SK-N-SH (cell line): Measurements from ENCODE around the gene COL4A6. TPM values are rescaled to one million over a fixed set of nuclear protein-coding genes. Genes with fewer than 3 reads are reported as not detected.

Experiments used
- CTCF ChIA-PET: fragments of 300-600, 350-600 bp; formaldehyde crosslinking; extraction: SDS; loops from one replicate; lab custom pipeline; 2021; lab: Yijun Ruan, JAX
- POLR2A ChIA-PET: fragments of 350-600 bp; sonication (Branson Sonifier 250); formaldehyde crosslinking; extraction: SDS; loops from one replicate; lab custom pipeline; 2020; ENCODE audit warnings: antibody characterized with exemption, inconsistent platforms; lab: Yijun Ruan, JAX
- DNase-seq: peaks from one replicate; pipeline ENCODE4 v3.0.0; 2012
- H2AFZ ChIP-seq: fragments of 200-600 bp; sonication (generic); 2 replicates; pipeline ENCODE4 v1.8.1; 2016; ENCODE audit warnings: antibody characterized with exemption, mild to moderate bottlenecking, low read depth
- H3F3A ChIP-seq: fragments of 200-600 bp; sonication (generic); replicated peaks from 2 replicates; pipeline ENCODE3; 2016; ENCODE audit warnings: antibody characterized with exemption, mild to moderate bottlenecking; ENCODE audit not compliant: insufficient read depth
- H3K27ac ChIP-seq, 2 experiments: fragments of 200-500 bp in 1 of 2; fragments of 200-600 bp in 1 of 2; sonication (Bioruptor generic) in 1 of 2; sonication (generic), shearing (Covaris generic) in 1 of 2; 2 replicates each; pipeline versions ENCODE4 v1.5.1 to v1.6.1; 2014 to 2016; ENCODE audit warnings: low read depth in 2 of 2, inconsistent platforms in 1 of 2, low read length in 1 of 2, mild to moderate bottlenecking in 1 of 2, mixed read lengths in 1 of 2
- H3K27me3 ChIP-seq: fragments of 200-600 bp; sonication (generic), shearing (Covaris generic); 2 replicates; pipeline ENCODE4 v1.6.1; 2016; ENCODE audit warnings: mixed run types; ENCODE audit not compliant: insufficient read depth
- H3K36me3 ChIP-seq, 2 experiments: fragments of 200-500 bp in 1 of 2; fragments of 200-600 bp in 1 of 2; sonication (Bioruptor generic) in 1 of 2; sonication (generic) in 1 of 2; replicated peaks in 1 of 2; 2 replicates each; pipeline versions ENCODE3 to v1.5.1; 2014 to 2016; ENCODE audit warnings: low read length in 1 of 2, mild to moderate bottlenecking in 1 of 2; ENCODE audit not compliant: insufficient read depth in 2 of 2, control insufficient read depth in 1 of 2
- H3K4me1 ChIP-seq, 2 experiments: fragments of 200-500 bp in 1 of 2; fragments of 200-600 bp in 1 of 2; sonication (Bioruptor generic) in 1 of 2; sonication (generic), shearing (Covaris generic) in 1 of 2; 2 replicates each; pipeline versions ENCODE4 v1.5.1 to v1.6.1; 2014 to 2016; ENCODE audit warnings: low read depth in 1 of 2, low read length in 1 of 2, mixed run types in 1 of 2; ENCODE audit not compliant: insufficient read depth in 2 of 2, control insufficient read depth in 1 of 2
- H3K4me2 ChIP-seq: fragments of 200-600 bp; sonication (generic), shearing (Covaris generic); 2 replicates; pipeline ENCODE4 v1.6.1; 2017; ENCODE audit warnings: mixed run types
- H3K4me3 ChIP-seq, 2 experiments: fragments of 200-500 bp in 1 of 2; fragments of 200-600 bp in 1 of 2; sonication (Bioruptor generic) in 1 of 2; sonication (generic), shearing (Covaris generic) in 1 of 2; 2 replicates each; pipeline versions ENCODE4 v1.5.1 to v1.8.1; 2014 to 2016; ENCODE audit warnings: low read depth in 2 of 2, inconsistent platforms in 1 of 2, low read length in 1 of 2, mild to moderate bottlenecking in 1 of 2, mixed read lengths in 1 of 2, moderate library complexity in 1 of 2
- H3K79me2 ChIP-seq: fragments of 200-600 bp; sonication (generic); 2 replicates; pipeline ENCODE4 v1.8.1; 2017; ENCODE audit warnings: mild to moderate bottlenecking; ENCODE audit not compliant: insufficient read depth
- H3K9ac ChIP-seq: fragments of 200-600 bp; sonication (generic); 2 replicates; pipeline ENCODE4 v1.6.1; 2017; ENCODE audit warnings: mixed run types
- H3K9me2 ChIP-seq: fragments of 200-600 bp; sonication (generic); 2 replicates; pipeline ENCODE4 v1.6.1; 2017; ENCODE audit warnings: mixed run types
- H3K9me3 ChIP-seq: fragments of 200-600 bp; sonication (generic); 2 replicates; pipeline ENCODE4 v1.6.1; 2017; ENCODE audit warnings: mixed run types, mild to moderate bottlenecking, moderate library complexity
- H4K20me1 ChIP-seq: fragments of 200-600 bp; sonication (generic); 2 replicates; pipeline ENCODE4 v1.6.1; 2017; ENCODE audit warnings: mild to moderate bottlenecking, mixed run types; ENCODE audit not compliant: insufficient read depth
- ELF1 ChIP-seq: IDR thresholded peaks from 2 replicates; pipeline ENCODE4 v1.4.0; 2012
- FOSL2 ChIP-seq: IDR thresholded peaks from 2 replicates; pipeline ENCODE4 v1.4.0; 2012; ENCODE audit warnings: low read depth, mild to moderate bottlenecking, moderate library complexity, borderline replicate concordance
- FOXJ3 ChIP-seq: sonication (generic); formaldehyde crosslinking; IDR thresholded peaks from 2 replicates; pipeline ENCODE4 v1.5.1; 2020; ENCODE audit warnings: mild to moderate bottlenecking, missing genetic modification reagents
- FOXM1 ChIP-seq: IDR thresholded peaks from 2 replicates; pipeline ENCODE4 v1.4.0; 2012; ENCODE audit warnings: low read depth, mild to moderate bottlenecking
- GABPA ChIP-seq: IDR thresholded peaks from 2 replicates; pipeline ENCODE4 v1.4.0; 2012; ENCODE audit warnings: low read depth, mild to moderate bottlenecking
- GATA2 ChIP-seq: sonication (generic); formaldehyde crosslinking; IDR thresholded peaks from 2 replicates; pipeline ENCODE4 v1.5.0; 2020; ENCODE audit warnings: mild to moderate bottlenecking, missing genetic modification reagents
- MEF2A ChIP-seq: IDR thresholded peaks from 2 replicates; pipeline ENCODE4 v1.4.0; 2012; ENCODE audit warnings: low read depth, borderline replicate concordance
- NFIC ChIP-seq: IDR thresholded peaks from 2 replicates; pipeline ENCODE4 v1.4.0; 2012; ENCODE audit warnings: borderline replicate concordance
- NRF1 ChIP-seq: IDR thresholded peaks from 2 replicates; pipeline ENCODE4 v1.6.1; 2012; ENCODE audit warnings: low read depth, mild to moderate bottlenecking, low read length
- POLR2AphosphoS5 ChIP-seq: IDR thresholded peaks from 2 replicates; pipeline ENCODE4 v1.6.1; 2012; ENCODE audit warnings: low read depth, low read length
- RAD21 ChIP-seq: IDR thresholded peaks from 2 replicates; pipeline ENCODE4 v1.6.1; 2012; ENCODE audit warnings: mild to moderate bottlenecking, low read length
- RCOR1 ChIP-seq: fragments of 150-350 bp; IDR thresholded peaks from 2 replicates; pipeline ENCODE4 v1.6.1; 2017; ENCODE audit warnings: antibody characterized with exemption, low read length
- RXRA ChIP-seq: IDR thresholded peaks from 2 replicates; pipeline ENCODE4 v1.4.0; 2012; ENCODE audit warnings: low read depth, mild to moderate bottlenecking, borderline replicate concordance
- SMC3 ChIP-seq: IDR thresholded peaks from 2 replicates; pipeline ENCODE4 v1.6.1; 2012; ENCODE audit warnings: low read depth, low read length, improper control_type of control experiment
- TEAD4 ChIP-seq: IDR thresholded peaks from 2 replicates; pipeline ENCODE4 v1.4.0; 2012; ENCODE audit warnings: mild to moderate bottlenecking, borderline replicate concordance; ENCODE audit not compliant: insufficient read depth
- WGBS: methylation state at CpG from one replicate; pipeline ENCODE4 v1.1.6; 2017; ENCODE audit warnings: low lambda C conversion rate; 5-methylcytosine and 5-hydroxymethylcytosine counted together
- polyA plus RNA-seq, 3 experiments: library from polyadenylated mRNA; depleted of rRNA; stranded (reverse); fragments of >200 nt; gene quantifications; 2 replicates each; pipeline ENCODE4 v1.2.3, GENCODE V29; 2012
- TF ChIP-seq, protein P1 (sequence below): IDR thresholded peaks from 2 replicates; pipeline ENCODE4; 2012
- TF ChIP-seq, protein P2 (sequence below): IDR thresholded peaks from 2 replicates; pipeline ENCODE4 v1.4.0; 2012; ENCODE audit warnings: low read depth
- TF ChIP-seq, protein P3 (sequence below): fragments of 150-350 bp; IDR thresholded peaks from 2 replicates; pipeline ENCODE4 v1.6.1; 2017; ENCODE audit warnings: antibody characterized with exemption, low read length, low read depth, borderline replicate concordance
- TF ChIP-seq, protein P4 (sequence below): fragments of 200-600 bp; sonication (generic); IDR thresholded peaks from 2 replicates; pipeline ENCODE4 v1.6.1; 2017; ENCODE audit warnings: antibody characterized with exemption, mild to moderate bottlenecking, moderate library complexity
- TF ChIP-seq, protein P5 (sequence below): IDR thresholded peaks from 2 replicates; pipeline ENCODE4 v1.4.0; 2012; ENCODE audit warnings: low read depth, borderline replicate concordance

Gene COL4A6
- polyA plus RNA-seq, 1 of the 3 experiments (the other 2 are of a cell fraction): not detected

DNA sequence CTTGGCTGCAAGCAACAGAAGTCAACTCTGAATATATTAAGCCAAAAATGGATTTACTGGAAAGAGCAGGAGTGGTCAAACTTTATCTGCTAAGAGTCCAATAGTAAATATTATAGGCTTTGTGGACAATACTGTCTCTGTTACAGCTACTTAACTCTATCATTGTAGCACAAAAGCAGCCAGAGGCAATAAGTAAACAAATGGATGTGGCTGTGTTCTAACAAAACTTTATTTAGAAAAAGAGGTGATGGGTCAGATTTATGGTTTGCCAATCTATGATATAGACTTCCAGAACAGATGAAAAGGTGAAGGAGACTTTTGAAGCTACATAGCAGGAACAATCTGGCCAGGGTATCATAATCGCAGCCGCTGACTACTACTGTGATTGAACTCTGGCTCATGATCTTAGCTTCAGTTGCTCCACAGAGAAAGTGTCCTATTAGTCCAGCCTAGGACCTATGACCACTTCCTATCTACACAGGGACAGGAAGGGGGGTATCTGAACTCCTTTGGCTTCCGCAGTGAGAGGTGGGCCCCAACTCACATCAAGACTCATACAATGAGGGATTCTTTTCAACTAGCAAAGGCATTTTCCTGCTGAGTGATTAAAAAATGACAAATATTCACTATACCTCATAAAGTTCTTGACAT lies 191.8 kb downstream of the COL4A6 start:
- POLR2A ChIA-PET: no interaction called here
- H3K9me2 ChIP-seq: no peaks in the 10 kb centered on the region
- no peak overlapping the region for H2AFZ ChIP-seq
- H3K27me3 ChIP-seq: peaks cover 14% of the 10 kb centered on the region; the same call in 1 of the 2 replicates
- TF ChIP-seq FOSL2: no peak
- TF ChIP-seq MEF2A: no peak
- no peak for TF ChIP-seq RXRA
- TF ChIP-seq, protein P1, sequence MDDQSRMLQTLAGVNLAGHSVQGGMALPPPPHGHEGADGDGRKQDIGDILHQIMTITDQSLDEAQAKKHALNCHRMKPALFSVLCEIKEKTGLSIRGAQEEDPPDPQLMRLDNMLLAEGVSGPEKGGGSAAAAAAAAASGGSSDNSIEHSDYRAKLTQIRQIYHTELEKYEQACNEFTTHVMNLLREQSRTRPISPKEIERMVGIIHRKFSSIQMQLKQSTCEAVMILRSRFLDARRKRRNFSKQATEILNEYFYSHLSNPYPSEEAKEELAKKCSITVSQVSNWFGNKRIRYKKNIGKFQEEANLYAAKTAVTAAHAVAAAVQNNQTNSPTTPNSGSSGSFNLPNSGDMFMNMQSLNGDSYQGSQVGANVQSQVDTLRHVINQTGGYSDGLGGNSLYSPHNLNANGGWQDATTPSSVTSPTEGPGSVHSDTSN: no peak
- no peak for TF ChIP-seq NFIC
- no peak for TF ChIP-seq TEAD4
- TF ChIP-seq GATA2: no peak
- TF ChIP-seq FOXM1: no peak
- no peak for TF ChIP-seq NRF1
- TF ChIP-seq, protein P2, sequence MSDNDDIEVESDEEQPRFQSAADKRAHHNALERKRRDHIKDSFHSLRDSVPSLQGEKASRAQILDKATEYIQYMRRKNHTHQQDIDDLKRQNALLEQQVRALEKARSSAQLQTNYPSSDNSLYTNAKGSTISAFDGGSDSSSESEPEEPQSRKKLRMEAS: no peak
- no peak for TF ChIP-seq GABPA
- no peak for TF ChIP-seq SMC3
- TF ChIP-seq RCOR1: no peak
- TF ChIP-seq POLR2AphosphoS5: no peak
- TF ChIP-seq ELF1: no peak
- no peak for TF ChIP-seq FOXJ3 (CRISPR knock-in tag)
- no peak for TF ChIP-seq RAD21
- H3K27ac ChIP-seq: no peak overlapping the region
- DNase-seq: no peak
- CTCF ChIA-PET: no interaction called here
- WGBS: 50% methylated on average over 3 of the region's 3 CpGs
- H3K4me1 ChIP-seq: no peaks in the 10 kb centered on the region; a peak in 1 of 4 replicates
- no peaks in the 10 kb centered on the region for H3K36me3 ChIP-seq
- no peak overlapping the region for H3K4me2 ChIP-seq
- no peaks in the 10 kb centered on the region for H3K79me2 ChIP-seq
- H3K4me3 ChIP-seq: no peak overlapping the region
- H4K20me1 ChIP-seq: no peaks in the 10 kb centered on the region
- H3F3A ChIP-seq: no peaks in the 10 kb centered on the region
- H3K9me3 ChIP-seq: no peaks in the 10 kb centered on the region
- no peak overlapping the region for H3K9ac ChIP-seq

DNA sequence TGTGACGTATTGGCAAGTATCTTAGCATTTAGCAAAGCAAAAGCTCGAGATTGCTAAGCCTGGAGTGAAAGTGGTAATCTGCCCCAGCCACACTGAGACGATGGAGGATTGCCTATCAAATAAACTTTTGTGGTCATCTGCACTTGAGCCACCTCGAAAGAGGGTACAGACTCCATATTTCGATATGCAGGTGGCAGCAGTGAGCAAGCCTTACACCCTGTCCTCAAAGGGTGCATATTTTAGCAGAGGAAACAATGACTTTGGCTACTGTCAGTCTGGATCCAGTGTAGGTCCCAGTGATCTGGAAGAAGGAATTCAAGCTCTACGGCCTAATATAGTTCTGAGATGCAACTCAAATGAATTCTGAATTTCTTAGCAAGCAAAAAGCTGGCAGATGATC lies 192.8 kb downstream of the COL4A6 start:
- H3K27ac ChIP-seq: no peak overlapping the region
- TF ChIP-seq, protein P3, sequence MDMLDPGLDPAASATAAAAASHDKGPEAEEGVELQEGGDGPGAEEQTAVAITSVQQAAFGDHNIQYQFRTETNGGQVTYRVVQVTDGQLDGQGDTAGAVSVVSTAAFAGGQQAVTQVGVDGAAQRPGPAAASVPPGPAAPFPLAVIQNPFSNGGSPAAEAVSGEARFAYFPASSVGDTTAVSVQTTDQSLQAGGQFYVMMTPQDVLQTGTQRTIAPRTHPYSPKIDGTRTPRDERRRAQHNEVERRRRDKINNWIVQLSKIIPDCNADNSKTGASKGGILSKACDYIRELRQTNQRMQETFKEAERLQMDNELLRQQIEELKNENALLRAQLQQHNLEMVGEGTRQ: no peak
- TF ChIP-seq, protein P1: no peak
- TF ChIP-seq FOXM1 (no peak), NRF1 (no peak), ELF1 (no peak), RAD21 (no peak), RXRA (no peak), GATA2 (no peak)
- TF ChIP-seq, protein P4, sequence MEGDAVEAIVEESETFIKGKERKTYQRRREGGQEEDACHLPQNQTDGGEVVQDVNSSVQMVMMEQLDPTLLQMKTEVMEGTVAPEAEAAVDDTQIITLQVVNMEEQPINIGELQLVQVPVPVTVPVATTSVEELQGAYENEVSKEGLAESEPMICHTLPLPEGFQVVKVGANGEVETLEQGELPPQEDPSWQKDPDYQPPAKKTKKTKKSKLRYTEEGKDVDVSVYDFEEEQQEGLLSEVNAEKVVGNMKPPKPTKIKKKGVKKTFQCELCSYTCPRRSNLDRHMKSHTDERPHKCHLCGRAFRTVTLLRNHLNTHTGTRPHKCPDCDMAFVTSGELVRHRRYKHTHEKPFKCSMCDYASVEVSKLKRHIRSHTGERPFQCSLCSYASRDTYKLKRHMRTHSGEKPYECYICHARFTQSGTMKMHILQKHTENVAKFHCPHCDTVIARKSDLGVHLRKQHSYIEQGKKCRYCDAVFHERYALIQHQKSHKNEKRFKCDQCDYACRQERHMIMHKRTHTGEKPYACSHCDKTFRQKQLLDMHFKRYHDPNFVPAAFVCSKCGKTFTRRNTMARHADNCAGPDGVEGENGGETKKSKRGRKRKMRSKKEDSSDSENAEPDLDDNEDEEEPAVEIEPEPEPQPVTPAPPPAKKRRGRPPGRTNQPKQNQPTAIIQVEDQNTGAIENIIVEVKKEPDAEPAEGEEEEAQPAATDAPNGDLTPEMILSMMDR: no peak
- TF ChIP-seq, protein P5, sequence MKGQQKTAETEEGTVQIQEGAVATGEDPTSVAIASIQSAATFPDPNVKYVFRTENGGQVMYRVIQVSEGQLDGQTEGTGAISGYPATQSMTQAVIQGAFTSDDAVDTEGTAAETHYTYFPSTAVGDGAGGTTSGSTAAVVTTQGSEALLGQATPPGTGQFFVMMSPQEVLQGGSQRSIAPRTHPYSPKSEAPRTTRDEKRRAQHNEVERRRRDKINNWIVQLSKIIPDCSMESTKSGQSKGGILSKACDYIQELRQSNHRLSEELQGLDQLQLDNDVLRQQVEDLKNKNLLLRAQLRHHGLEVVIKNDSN: no peak
- POLR2A ChIA-PET: no interaction called here
- no peak overlapping the region for H3K4me2 ChIP-seq
- no peak for DNase-seq
- no peaks in the 10 kb centered on the region for H3K9me2 ChIP-seq
- CTCF ChIA-PET: interaction anchor here (1.0 kb wide), 1 partner anchor 10 kb away, joined by 3 read pairs; no protein-coding TSS in a partner anchor
- no peak overlapping the region for H3K4me3 ChIP-seq
- no peaks in the 10 kb centered on the region for H3K36me3 ChIP-seq
- H2AFZ ChIP-seq: no peak overlapping the region
- WGBS: 3% methylated on average over 6 of the region's 6 CpGs
- H3F3A ChIP-seq: no peaks in the 10 kb centered on the region
- H3K4me1 ChIP-seq: no peaks in the 10 kb centered on the region; a peak in 1 of 4 replicates
- no peaks in the 10 kb centered on the region for H4K20me1 ChIP-seq
- H3K9ac ChIP-seq: no peak overlapping the region
- H3K27me3 ChIP-seq: peaks cover 8% of the 10 kb centered on the region; the same call in 1 of the 2 replicates
- no peaks in the 10 kb centered on the region for H3K79me2 ChIP-seq
- no peaks in the 10 kb centered on the region for H3K9me3 ChIP-seq
